ENCODE measurements around the gene ARSD.

ARSD gene

GRCh38 chrX:2859197-2859797 lies 69.8 kb downstream of the ARSD start:
- TF ChIP-seq CTCF (IDR thresholded peaks at IDR 0.05; ENCODE audit: borderline replicate concordance, control extremely low read depth, extremely low read depth, insufficient read depth, missing control alignments), result no peak
- DNase-seq (ENCODE audit: low spot score), result no peak
- in situ Hi-C loops (cut with MboI; ENCODE audit: low sequenced_read_pairs, unreplicated experiment), result no loop called here

- TF ChIP-seq CTCF (IDR thresholded peaks at IDR 0.05; ENCODE audit: borderline replicate concordance, control extremely low read depth, extremely low read depth, insufficient read depth, missing control alignments), result no peak
- no peak for DNase-seq (ENCODE audit: low spot score)
- in situ Hi-C loops (cut with MboI; ENCODE audit: low sequenced_read_pairs, unreplicated experiment), result no loop called here
These were observed 71.6 kb downstream of the ARSD start for GRCh38 chrX:2857566-2857965.

GRCh38 chrX:2855761-2856160 lies 73.4 kb downstream of the ARSD start:
- TF ChIP-seq CTCF (IDR thresholded peaks at IDR 0.05; ENCODE audit: borderline replicate concordance, control extremely low read depth, extremely low read depth, insufficient read depth, missing control alignments), result no peak
- in situ Hi-C loops (cut with MboI; ENCODE audit: low sequenced_read_pairs, unreplicated experiment), result no loop called here
- DNase-seq (ENCODE audit: low spot score), result no peak

GRCh38 chrX:2854918-2855317 lies 74.2 kb downstream of the ARSD start:
- no peak for DNase-seq (ENCODE audit: low spot score)
- TF ChIP-seq CTCF (IDR thresholded peaks at IDR 0.05; ENCODE audit: borderline replicate concordance, control extremely low read depth, extremely low read depth, insufficient read depth, missing control alignments), result no peak
- in situ Hi-C loops (cut with MboI; ENCODE audit: low sequenced_read_pairs, unreplicated experiment), result no loop called here
